Fibroblast of upper back skin (primary cell): ENCODE results near the gene CEP112.

Experiments
- DNase-seq: peaks from one replicate; pipeline ENCODE4 v3.0.0-alpha.2; 2013

The CEP112 gene

DNA sequence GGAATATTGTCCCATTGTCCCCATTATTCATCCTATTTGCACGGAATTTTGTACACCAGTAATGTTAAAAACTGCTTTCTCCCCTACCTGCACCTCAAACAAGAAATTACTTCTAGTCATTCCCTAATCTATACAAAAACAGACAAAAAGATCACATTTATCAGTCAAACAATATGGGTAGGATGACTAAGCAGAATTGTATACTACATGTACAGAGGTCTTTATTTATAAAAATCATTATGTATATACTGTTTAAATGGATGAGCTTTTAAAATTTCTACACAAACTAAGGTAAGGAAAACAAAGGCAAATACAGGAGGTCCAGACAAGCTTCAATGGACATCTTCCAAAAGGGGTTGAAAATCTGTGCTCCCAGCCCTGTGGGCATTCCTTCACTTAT, 137.7 kb downstream of the CEP112 start:
- DNase-seq, result no peak

DNA sequence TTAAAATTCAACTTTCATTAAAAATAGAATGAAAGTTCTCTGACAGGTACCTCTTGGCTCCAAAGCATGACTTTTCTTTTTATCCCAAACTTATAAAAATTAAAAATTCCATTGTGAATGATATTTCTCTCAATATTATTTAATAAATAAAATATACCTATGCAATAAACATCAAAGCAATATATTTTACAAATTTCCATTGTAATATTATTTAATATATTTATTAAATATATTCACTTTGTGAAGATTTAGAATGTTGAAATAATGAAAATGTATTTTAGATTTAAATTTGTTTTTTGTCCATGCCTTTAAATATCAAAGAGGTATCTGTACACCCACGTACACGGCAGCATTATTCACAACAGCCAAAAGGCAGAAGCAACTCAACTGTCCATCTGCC, 147.8 kb downstream of the CEP112 start:
- DNase-seq, result no peak

DNA sequence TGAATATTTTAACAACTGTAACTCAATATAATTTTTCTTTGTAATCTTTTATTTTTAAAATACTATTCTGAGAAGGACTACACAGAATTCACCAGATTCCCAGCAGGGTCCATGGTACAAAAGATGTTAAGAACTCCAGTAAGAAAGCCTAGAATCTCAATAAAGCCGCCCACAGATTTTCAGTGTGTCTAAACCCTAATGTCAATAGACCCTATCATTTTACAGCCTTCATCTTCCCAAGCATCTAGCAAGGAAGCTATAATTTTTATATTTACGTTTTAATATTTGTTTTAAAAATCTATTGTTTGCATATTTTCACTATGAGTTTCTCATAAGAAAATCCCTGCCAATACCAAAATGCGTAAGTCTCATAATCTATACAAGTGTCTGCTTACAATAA, 148.5 kb downstream of the CEP112 start:
- no peak for DNase-seq

DNA sequence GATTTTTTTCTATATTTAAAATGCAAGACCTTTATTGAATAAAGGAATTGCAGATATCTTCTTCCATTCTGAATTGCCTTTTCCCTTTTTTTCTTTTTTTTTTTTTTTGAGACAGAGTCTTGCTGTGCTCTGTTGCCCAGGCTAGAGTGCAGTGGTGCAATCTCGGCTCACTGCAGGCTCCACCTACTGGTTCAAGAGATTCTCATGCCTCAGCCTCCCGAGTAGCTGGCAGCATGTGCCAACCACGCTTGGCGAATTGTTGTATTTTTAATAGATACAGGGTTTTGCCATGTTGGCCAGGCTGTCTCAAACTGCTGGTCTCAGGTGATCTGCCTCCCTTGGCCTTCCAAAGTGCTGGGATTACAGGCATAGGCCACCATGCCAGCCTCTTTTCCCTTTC, 151.5 kb downstream of the CEP112 start:
- no peak for DNase-seq

DNA sequence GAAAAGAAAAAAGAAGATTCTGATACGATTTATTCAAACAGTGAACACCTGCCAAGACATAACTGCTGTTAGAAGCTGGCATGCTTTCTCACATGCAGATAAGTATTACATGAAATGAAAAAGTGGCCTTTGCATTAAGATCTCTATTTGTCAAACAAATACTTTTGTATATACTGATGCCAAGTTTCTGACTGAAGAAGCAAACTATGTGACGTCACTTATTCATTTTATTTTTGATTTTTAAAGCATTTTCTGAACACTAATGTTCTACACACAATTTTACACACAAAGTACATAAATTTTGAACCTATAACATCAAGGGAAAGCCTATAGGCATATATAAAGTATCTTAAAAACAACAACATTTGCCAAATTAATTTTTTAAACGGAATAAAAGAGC, 153.8 kb downstream of the CEP112 start:
- no peak for DNase-seq

DNA sequence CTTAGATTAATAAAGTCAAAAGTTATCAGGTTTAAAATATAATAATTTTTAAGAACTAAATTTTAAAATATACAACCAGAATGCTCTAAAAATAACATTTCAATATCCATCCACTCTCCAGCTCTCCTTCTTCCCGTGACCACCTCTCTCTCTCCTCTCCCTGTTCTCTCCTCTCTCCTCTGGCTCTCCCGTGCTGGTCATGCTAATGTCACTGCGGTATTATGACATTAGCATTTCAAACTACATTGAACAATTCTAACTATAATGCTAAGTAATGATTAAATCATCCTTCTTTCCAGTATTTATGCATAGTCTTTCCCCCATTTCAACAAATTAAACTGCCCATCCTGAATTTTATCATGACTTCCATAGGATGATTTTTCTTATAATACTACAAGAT, 154.7 kb downstream of the CEP112 start:
- DNase-seq, result no peak

DNA sequence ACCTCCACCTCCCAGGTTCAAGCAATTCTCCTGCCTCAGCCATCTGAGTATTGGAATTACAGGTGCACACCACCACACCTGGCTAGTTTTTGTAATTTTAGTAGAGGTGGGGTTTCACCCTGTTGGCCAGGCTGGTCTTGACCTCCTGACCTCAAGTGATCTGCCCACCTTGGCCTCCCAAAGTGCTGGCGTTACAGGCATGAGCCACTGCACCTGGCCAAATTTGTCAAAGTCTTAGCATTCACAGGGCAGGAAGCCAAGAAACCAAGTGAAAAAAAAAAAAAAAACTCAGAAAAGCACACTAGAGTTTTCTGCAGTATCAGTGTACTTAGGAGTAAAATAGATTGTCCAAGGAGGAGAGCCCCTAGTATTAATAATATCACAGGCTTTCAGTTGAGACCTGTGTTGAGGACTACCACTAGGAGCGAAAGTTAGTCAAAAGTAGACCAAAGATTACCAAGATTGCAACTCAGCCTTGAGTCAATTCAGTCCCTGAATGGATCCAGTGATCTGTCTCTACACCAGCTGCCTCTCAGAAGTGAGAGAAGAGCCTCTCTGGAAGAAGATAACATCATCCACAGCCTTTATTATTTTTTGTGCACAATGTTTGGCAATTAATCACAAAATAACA, 159.7 kb downstream of the CEP112 start:
- DNase-seq, result no peak

DNA sequence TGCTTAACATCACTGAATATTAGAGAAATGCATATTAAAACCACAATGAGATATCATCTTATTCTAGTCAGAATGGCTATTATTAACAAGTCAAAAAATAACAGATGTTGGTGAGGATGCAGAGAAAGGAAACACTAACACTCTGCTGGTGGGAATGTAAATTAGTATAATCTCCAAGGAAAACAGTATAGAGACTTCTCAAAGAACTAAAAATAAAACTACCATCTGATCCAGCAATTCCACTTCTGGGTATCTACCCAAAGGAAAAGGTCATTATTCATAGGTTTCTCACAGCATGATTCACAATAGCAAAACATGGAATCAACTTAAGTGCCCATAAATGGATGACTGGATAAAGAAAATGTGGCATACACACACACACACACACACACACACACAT, 166.4 kb downstream of the CEP112 start:
- DNase-seq, result no peak

DNA sequence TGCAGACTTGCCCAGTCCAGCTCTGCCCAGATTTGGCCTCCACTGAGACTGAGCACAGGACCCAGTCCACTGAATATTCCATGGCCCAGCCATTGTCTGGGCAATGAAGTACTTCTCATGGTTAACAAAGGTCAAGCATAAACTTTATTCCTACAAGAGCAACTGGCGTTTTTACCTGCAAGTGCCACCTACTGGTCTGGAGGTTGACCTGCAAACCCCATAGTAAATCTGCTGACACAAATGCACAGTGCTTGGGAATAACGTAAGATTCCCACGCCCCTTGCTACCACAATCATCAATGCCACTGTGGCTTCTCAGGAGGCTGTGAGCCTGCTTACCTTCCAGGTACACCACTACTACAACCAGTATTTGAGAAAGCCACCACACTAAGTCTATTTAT, 170.2 kb downstream of the CEP112 start:
- no peak for DNase-seq

DNA sequence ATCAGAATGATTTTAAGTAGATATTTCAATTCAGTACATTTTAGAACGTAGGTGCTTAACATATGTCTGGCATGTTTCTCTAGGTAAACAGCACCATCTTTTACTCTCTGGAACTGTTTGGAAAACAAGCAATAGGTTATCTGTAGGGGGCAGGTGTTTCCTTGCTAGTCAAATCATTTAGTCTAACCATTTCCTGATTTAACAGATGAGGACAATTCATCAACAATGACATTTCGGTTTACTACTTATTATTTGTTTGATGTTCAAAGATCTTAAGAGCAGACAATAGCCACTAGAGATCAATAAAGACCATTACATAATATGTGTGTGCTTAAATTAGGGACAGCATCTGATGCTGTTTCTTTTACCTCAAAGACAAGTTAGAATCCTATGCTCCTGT, 173.1 kb downstream of the CEP112 start:
- no peak for DNase-seq

DNA sequence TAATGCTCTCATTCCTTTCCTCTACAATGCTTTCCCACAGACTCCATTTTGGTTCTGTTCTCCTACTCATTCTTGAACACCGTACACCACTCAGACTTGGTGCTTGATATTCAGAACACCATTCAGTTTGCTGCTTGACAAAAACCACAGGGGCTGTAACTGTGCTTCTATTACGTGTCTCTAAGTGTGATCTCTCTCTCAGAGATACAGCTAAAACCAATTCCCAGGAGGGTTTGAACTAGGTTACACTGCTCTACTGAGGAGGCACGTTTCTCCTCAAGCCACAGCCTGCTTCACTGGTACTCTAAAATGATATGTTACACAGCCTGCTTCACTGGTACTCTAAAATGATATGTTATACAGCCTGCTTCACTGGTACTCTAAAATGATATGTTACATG, 175.7 kb downstream of the CEP112 start:
- DNase-seq, result no peak

DNA sequence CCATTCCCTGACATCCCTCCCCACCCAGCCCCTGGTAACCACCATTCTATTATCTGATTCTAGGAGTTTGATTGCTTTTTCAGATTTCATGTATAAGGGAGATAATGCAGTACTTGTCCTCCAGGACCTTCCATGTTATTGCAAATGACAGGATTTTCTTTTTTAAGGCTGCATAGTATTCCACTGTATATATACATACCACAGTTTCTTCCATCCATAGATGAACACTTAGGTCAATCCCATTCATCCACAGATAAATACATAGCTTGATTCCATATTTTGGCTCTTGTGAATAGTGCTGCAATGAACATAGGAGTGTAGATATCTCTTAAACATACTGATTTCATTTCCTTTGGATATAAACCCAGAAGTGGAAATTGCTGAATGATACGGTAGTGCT, 183.3 kb downstream of the CEP112 start:
- DNase-seq, result no peak

DNA sequence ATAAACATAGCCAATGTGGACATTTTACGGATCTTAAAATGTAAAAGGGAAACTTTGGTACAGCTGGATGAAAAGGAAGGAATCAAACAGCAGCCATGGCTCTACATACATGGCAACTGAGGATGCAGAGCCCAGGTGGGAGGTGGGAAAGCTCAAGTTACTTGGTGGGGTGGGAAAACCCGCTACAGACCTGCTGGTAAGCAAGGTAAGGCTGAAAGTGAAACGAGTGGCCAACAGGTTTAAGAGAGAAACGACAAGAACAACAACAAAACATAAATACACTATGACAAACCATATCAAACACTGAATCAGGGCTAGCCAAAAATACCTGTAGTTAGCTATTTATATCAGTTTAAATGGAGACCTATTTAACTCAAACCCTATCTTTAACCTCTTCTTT, 185.3 kb downstream of the CEP112 start:
- DNase-seq, result no peak

DNA sequence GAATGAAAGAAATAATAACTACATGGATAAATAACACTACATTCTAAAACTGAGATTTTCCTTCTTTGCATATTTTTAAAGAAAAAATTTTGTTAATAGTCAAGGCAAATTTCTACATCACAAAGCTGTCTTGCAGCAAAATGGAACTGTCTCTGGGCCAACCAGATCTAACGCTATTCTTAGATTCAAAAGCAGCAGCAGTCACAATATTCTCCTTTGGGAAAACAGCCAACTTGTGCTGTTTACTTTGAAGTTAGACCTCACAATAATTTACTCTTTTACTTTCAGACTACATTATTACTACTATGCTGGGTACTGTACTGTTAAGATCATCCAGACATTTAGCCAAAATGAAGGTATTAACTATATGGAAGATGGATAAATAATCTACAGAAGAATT, 189.1 kb downstream of the CEP112 start:
- DNase-seq, result no peak

DNA sequence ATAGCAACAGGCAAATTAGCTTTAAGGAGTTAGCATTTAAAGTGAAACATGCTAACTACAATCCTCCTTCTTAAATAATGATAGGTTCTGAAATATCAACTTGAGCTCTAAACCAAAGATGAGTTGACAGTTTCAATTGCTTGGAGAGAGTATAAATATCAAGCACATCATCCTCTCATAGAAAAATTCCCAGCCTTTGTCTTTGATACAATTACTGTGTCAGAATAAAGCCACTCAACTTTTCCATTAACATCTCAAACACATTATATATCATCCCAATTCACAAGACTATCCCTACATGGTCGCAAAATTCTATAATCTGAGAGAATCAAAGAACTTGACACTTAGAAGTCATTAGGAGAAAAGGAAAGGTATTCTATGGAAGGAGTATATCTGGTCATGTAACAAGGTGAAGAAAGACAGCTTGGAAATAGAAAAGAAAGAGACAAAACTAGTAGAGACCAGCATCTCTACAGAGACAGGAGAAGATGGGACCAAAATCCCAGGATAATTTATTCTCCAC, 189.8 kb downstream of the CEP112 start:
- DNase-seq, result no peak

DNA sequence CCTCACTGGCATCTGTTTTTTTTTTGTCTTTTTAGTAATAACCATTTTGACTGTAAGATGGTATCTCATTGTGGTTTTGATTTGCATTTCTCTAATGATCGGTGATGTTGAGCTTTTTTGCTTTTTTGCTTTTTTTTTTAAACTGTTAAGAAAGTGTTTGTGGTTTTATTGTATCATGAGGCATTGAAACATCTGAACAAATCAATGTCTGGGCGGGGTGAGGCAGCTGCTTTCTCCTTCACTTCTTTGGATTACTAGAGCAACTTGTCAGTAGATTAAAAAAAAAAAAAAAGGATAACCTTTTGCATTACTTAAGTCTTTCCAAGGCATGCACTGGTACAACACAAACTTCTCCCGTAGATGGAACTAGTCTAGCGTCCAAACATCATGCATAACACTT, 191.7 kb downstream of the CEP112 start:
- no peak for DNase-seq

DNA sequence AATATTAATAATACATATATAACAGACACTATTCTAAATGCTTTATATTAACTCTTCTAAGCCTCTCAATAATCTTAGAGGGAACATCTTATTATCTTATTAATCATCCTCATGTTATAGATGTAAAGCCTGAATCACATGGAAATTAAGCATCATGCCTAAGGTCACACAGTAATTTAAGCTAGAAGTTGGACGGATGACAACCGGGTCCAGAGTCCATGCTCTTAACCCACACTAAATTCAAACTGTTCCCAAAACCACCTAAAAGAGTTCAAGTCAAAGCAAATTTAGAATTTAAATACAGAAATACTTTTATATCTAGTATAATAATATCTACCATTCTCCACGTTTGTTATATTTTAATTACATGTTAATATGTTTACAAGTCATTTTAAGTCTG, 193.3 kb downstream of the CEP112 start:
- DNase-seq, result no peak

DNA sequence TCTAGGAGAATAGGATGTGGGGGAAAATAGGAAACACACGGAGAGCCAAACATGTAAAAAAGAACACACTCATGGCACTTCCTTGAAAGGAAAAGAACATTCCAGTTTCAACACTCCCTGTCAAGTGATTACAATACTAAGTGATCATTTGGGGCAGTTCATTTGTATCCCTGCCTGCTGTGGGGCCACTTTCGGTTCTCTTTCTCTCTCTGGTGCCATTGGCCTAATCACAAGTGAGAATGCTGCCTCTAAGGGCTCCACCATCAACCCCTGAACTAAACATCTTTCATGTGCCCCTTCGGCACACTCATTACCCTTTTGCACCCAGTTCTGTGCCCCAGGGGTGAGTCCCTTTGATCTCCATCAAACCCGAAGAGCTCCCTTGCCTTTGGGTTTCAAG, 197.3 kb downstream of the CEP112 start:
- DNase-seq, result no peak

DNA sequence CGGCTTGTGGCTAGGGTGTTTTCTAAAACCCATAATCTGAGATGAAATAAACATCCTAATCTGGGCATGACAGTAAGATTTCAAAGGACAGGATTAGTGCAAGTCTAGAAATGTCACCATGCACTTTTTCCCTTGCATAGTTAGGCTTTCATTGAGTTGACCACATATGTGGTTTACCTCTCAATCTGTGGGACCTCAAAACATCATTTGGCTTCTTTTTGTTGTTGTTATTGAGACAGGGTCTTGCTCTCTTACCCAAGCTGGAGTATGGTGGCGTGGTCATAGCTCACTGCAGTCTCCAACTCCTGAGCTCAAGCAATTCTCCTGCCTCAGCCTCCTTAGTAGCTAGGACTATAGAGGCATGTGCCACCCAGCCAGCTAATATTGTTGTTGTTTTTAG, 197.8 kb downstream of the CEP112 start:
- no peak for DNase-seq

DNA sequence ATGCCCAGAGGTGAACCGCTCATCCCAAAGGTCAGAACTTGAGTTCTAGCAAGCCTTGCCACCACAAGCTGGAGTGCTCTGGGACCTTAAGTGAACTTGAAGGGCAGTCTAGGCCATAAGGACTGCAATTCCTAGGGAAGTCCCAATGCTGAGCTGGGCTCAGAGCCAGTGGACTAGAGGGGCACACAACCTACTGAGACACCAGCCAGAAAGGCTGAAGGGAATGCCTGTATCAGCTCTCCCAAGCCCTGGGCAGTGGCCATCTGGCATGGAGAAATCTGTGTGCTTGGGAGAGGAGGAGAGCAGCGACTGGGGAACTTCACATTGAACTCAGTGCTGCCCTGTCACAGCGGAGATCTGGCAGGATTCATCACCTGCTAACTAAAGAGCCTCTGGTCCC, 201.3 kb downstream of the CEP112 start:
- no peak for DNase-seq

DNA sequence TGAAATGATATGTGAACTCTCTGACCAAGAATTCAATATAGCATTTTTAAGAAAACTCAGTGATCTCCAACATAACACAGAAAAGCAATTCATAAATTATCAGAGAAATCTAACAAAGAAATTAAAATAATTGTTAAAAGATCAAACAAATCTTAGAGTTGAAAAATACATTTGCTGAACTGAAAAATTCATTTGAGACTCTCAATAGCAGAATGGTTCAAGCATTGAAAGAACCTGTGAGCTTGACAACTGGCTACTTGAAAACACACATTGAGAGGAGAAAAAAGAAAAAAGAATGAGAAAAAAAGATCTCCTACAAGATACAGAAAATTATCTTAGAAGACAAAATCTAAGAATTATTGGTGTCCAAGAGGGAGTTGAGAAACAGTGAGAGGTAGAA, 203.5 kb downstream of the CEP112 start:
- no peak for DNase-seq

DNA sequence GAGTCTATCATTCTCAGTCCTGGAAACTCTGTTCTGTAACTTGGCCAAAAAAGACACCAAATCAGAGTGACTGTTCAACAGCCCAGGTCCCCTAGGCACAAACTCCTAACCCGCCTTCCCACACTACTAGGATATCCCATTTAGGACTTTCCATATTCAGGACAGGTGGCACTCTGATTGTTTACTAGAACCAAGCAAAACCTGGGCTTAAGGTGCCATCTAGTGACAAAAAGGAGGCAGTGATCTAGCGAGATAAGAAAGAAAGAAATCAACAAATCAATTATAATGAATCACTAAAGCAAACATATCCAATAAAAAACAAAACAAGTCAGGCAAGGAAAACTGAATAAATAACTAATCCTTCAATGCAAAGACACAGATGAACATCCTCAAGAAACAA, 203.9 kb downstream of the CEP112 start:
- DNase-seq, result peak; percentile 30

DNA sequence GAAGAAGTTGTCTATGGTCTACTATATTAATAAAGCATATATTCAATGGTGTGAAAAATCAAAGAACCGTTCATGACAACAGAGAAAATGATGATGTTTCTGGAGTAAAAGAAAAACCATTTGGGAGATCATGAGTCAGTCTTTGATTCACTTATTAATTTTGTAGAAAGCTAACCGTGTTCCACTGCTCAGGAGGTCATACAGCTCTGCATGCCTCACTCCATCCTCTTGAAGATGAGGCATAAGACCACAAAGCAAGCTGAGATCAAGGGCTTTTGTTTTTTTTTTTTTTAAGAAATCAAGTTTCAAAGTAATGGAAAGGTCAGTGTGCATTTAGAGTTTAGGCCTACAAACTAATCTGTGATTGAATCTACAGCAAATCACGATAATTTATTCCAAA, 206.4 kb downstream of the CEP112 start:
- peak; percentile 34 for DNase-seq

DNA sequence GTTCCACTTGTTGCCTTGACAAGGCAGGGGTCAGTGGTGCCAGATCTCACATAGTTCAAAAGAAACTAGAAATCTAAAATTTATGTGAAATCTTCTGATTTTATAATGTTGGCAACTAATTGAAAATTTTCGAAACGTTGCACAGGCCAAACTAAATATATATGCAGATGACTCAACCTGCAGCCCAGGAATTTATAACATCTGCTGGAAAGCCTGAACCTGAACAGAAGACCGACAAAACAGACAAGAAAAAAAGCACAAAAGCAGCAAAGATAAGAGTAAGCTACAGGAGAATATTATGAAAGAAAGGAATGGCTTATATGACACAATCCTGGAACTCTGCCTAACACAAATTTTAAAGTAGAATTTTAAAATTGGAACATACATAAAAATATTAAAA, 207.6 kb downstream of the CEP112 start:
- DNase-seq, result peak; percentile 35

DNA sequence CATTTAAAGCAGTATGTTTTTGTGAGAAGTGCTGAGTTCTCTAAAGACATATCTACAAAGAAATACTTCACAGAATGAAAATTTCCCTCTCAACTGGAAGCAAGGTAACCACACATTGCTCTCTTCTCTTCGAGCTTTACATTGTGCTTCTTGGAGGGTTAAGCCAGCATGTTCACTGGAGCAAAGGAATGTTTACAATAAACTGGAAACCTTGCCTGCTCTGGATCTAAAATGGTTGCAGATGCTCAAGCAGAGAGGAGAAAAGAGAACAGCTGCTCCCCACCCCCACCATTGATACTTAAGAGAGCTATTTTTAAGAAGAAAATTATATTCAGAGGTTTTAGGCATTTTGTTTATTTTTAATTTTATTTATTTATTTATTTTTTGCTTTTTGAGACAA, 213.1 kb downstream of the CEP112 start:
- peak; percentile 49 for DNase-seq

DNA sequence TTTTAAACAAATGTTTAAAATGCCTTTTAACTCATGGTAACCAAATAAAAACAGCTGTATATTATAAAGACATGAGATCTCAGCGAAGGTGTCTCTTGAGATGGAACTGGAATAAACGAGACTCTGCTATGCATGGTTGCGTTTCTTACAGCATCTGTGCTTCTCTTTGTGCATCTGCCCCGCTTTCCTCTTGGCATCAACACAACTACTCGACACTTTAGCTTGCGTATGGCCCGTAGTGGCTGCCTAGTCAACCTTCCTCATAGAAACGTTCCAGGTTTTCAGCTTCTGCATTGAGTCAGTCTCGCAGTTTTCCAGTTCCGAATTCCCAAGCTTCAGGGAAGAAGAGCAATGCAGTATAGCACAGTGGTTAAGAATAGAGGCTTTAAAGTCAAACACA, 214.9 kb downstream of the CEP112 start:
- DNase-seq, result peak; percentile 45
